Femur (tissue), 1 donor: ENCODE measurements around the gene DAB2IP.
"Not testable (repeated sequence)": the region's sequence is repeated elsewhere in the genome, so short reads cannot be mapped to it uniquely, and the experiment has no call there.

ENCODE experiments used
- DNase-seq: peaks from one replicate; pipeline ENCODE4 v3.0.0-alpha.2; 2017

Gene DAB2IP

DNA sequence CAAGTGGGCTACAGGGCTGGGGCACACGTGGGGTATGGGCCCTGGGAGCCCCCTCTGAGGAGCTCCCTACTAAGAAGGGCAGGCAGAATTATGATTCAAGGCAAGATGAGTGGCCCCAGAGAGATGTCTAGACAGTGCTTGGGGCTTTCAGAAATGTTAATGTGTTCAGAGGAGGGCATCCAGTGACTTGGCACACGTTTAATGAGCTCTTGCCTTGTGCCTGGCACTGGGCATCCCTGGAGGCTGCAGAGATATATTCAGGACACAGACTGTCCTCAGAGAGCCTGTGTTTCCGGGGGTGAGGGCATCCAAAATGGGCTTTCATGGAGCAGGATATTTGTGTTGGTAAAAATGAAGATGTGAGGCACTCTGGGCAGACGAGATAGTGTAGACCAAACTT, 25.4 kb upstream of the DAB2IP start:
- no peak for DNase-seq

GRCh38 chr9:121627427-121627826, 24.0 kb upstream of the DAB2IP start:
- no peak for DNase-seq

DNA sequence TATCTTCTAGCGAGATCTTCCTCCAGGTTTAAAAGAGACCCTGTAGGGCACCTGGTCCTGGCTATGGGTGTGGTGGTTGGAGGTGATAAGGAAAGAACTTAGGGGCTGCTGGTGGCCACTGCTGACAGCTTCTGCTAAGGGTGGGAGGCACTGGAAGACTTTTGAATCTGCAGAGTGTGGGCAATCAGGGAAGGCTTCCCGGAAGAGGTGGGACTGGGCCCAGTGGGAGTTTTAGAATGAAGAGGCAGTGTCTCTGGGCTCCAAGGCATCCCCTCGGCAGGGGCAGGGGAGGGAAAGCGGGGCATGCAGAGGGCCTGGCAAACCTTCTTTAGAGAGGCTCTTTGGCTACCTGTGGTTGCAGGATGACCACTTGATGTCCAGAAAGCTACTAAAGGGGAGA, 23.0 kb upstream of the DAB2IP start:
- DNase-seq: no peak

GRCh38 chr9:121631115-121631514, 20.3 kb upstream of the DAB2IP start:
- DNase-seq: no peak

- DNase-seq: no peak
These were observed 19.4 kb upstream of the DAB2IP start for GRCh38 chr9:121631978-121632418.

DNA sequence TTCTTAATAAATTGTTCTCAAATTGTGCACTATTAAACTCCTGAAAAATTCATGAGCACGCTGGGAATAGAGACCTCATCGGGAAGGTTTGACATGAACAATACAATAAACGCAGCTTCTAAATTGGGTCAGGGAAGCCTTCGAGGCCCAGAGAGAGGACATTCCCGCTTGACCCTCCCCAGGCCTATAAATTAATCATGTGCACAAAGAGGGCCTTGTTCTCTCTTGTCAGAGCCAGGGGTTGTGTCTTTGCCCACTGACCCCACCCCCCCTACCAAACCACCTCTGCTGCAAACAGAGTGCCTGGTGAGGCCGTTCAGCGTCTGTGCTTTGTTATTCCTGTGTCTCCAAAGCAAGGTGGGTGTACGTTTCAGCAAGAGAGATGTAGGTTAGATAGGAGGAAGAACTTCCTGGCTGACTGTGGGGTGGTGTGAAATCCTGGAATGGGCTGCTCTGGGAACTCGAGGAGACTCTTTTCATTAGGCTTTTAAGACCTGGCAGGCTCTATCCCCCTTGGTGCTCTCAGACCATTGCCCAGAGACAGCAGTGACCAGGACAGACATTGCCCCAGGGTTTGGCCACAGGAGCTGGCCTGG, 18.2 kb upstream of the DAB2IP start:
- no peak for DNase-seq

GRCh38 chr9:121633736-121634135, 17.7 kb upstream of the DAB2IP start:
- no peak for DNase-seq

- peak; percentile 66 for DNase-seq
These were observed 16.8 kb upstream of the DAB2IP start for GRCh38 chr9:121634329-121635261.

- no peak for DNase-seq
These were observed 16.0 kb upstream of the DAB2IP start for GRCh38 chr9:121635300-121635876.

GRCh38 chr9:121636341-121636865, 15.0 kb upstream of the DAB2IP start:
- peak; percentile 77 for DNase-seq

GRCh38 chr9:121636978-121637712, 14.3 kb upstream of the DAB2IP start:
- no peak for DNase-seq

GRCh38 chr9:121637713-121638220, 13.7 kb upstream of the DAB2IP start:
- peak; percentile 78 for DNase-seq

DNA sequence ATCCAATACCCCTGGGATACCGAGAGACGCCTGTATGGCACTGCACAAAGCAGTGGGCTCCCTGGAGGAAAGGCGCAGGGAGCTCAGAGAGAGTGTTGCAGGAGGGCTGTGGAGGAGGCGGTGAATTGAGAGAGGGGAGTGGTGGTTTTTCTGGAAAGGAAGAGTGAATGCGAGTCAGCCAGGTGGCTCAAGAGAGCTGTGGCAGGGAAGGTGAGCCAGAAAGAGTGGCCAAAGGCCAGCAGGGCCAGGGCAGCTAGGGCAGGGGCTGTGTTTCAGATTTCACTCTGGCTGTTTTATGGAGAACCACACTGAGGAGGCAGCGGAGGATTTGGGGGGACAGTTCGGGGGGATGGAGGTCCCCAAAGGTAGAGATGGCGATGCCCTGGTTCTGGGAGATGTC, 13.0 kb upstream of the DAB2IP start:
- no peak for DNase-seq

DNA sequence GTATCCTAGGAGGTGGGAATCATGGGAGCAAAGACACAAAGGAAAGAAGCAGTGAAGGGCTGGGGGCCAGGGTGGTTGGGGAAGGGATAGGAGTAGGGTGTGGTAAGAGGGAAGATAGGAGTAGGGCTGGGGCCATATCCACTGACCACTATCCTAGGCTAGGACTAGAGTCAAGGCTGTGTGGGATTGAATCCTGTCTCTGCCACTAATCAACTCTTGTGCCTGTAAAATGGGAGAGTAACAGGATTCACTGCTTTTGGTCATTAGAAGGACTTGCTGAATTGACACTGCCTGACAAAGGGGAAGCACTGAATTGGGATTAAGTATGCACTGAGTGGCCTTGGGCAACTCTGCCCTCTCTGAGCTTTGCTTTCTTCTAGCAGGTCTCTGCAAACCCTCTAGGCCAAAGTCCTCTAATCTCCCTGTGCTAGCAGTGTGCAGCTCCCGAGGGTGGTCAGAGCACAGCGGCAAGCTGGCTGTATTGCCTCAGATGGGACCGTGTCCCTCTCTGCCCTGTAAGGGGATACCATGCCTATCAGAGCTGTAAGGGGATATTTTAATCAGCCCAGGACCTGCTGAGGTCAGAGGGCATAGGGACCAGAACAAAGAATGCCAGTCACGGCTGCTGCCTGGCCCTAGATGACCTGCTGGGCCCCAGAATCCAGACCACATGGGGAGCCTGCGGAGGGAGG, 12.4 kb upstream of the DAB2IP start:
- no peak for DNase-seq

DNA sequence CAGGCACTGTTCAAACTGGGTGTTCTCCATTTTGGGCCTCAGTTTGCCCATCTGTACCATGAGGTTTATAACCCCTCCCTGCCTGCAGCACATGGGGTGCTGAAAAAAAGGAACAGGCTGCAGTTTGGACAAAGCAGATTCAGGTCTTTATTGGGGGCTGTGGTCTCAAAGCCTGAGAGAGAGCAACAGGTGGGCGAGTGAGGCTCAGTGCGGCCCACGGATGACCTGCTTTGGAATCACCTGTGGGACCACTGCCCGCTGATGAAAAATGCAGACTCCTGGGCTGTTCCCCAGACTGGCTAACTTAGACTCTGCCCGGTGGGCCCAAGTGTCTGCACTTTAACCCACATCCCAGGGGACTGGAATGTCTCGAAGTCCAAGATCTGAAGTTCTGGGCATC, 11.8 kb upstream of the DAB2IP start:
- DNase-seq: no peak

GRCh38 chr9:121640076-121640475, 11.4 kb upstream of the DAB2IP start:
- DNase-seq: no peak

GRCh38 chr9:121640491-121641223, 10.8 kb upstream of the DAB2IP start:
- DNase-seq: no peak

DNA sequence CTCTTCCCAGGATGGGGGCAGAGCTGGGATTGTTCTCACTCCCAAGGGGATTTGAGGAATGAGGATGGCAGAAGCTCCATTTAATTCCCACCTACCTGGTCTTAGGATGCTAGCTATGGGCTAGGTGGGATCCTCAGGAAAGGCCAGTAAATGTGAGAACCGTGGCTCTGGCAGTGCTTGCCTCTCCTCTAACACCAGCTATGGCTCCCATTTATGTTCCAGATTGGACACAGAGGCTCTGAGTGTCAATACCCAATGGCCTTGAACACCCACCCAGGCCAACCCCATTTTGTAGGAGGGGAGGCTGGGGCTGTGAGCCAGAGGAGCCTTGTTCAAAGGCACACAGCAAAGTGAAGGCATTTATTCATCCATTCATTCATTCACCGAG, 10.2 kb upstream of the DAB2IP start:
- DNase-seq: no peak

DNA sequence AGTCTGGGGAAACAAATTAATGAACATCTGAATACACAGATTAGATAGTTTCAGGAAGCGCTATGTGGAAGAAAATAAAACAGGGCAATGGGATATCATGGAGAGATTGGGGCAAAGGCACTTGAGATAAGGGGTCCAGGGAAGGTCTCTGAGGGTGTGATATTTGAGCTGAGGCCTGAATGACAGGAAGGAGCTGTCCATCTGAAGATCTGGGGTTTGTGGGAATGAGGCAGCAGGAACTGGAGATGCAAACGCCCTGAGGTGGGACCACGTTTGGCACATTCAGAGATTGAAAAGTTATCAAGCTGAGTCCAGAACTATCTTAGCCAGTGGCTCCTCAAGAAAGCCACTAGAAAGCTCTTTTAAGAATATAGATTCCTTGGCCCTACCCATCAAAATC, 8.7 kb upstream of the DAB2IP start:
- DNase-seq: no peak

- DNase-seq: no peak
These were observed 8.0 kb upstream of the DAB2IP start for GRCh38 chr9:121643473-121643872.

GRCh38 chr9:121644040-121644439, 7.4 kb upstream of the DAB2IP start:
- not testable (repeated sequence) for DNase-seq
